Upper lobe of left lung (tissue), 6 donors: ENCODE data around the gene GINS2. TPM values are rescaled to one million over a fixed set of nuclear protein-coding genes. Genes with fewer than 3 reads are reported as not detected.

Experiments
- ATAC-seq, 2 donors: fragments of 200-7000 bp; cut with Tn5 transposase; one replicate each; pipeline ENCODE4 v1.9.1; 2022; ENCODE audit warnings: mild to moderate bottlenecking in 2 of 2, moderate library complexity in 2 of 2; ENCODE audit not compliant: low FRiP score in 2 of 2
- DNase-seq, 2 donors: peaks; one replicate each; pipeline ENCODE4 v3.0.0-alpha.2; 2019 to 2020
- H3K27ac ChIP-seq, 4 donors: fragments of 200-600 bp; sonication (generic); one replicate each; pipeline ENCODE4 v1.5.1; 2016 to 2019
- H3K27me3 ChIP-seq, 4 donors: fragments of 200-600 bp; sonication (generic); one replicate each; pipeline ENCODE4 v1.5.1; 2017 to 2019
- H3K36me3 ChIP-seq, 4 donors: fragments of 200-600 bp; sonication (generic); one replicate each; pipeline ENCODE4 v1.5.1; 2016 to 2019
- H3K4me1 ChIP-seq, 4 donors: fragments of 200-600 bp; sonication (generic); one replicate each; pipeline ENCODE4 v1.5.1; 2018 to 2019
- H3K4me3 ChIP-seq, 4 donors: fragments of 200-600 bp; sonication (generic); one replicate each; pipeline ENCODE4 v1.5.1; 2017 to 2019; ENCODE audit warnings: mild to moderate bottlenecking in 2 of 4, moderate library complexity in 1 of 4
- H3K9me3 ChIP-seq, 4 donors: fragments of 200-600 bp; sonication (generic); one replicate each; pipeline ENCODE4 v1.5.1; 2018 to 2019
- EP300 ChIP-seq, 4 donors: sonication (generic); formaldehyde crosslinking; IDR thresholded peaks; one replicate each; pipeline ENCODE4 v1.5.1; 2017; ENCODE audit warnings: antibody characterized with exemption in 4 of 4, control low read depth in 2 of 4
- POLR2A ChIP-seq, 4 donors: fragments of 450-650 bp; IDR thresholded peaks; one replicate each; pipeline ENCODE4 v1.5.1; 2016 to 2017; ENCODE audit warnings: antibody characterized with exemption in 4 of 4, mild to moderate bottlenecking in 2 of 4
- POLR2AphosphoS5 ChIP-seq, 2 donors: sonication (generic); formaldehyde crosslinking; IDR thresholded peaks; one replicate each; pipeline ENCODE4 v1.5.1; 2017; ENCODE audit warnings: antibody characterized with exemption in 2 of 2
- WGBS, 2 donors: methylation state at CpG; one replicate each; pipeline ENCODE4 v1.1.5; 2017 to 2018; 5-methylcytosine and 5-hydroxymethylcytosine counted together
- total RNA-seq, 6 donors: library from RNA; depleted of rRNA in 4 of 6; stranded (reverse); fragments of >200 nt in 4 of 6; gene quantifications; one replicate each; pipeline versions ENCODE4 v1.1.0 to v1.2.1, GENCODE V29; 2016 to 2021
- TF ChIP-seq, protein P1 (sequence below), 6 experiments: fragments of 450-650 bp in 4 of 6; fragments of 200-600 bp in 2 of 6; sonication (generic) in 2 of 6; IDR thresholded peaks; one replicate each; pipeline ENCODE4 v1.5.1; 2016 to 2019; ENCODE audit warnings: antibody characterized with exemption in 6 of 6
- donor health status: DM: no; HTN: no; CAD: no; lungs with moderate emphysema.
- donor health status: DM: no; HTN: yes; CAD: no; lungs with severe emphysema.

GINS2 gene
- total RNA-seq, 6 donors from 2014 or later, result 0.39 to 0.91 (median 0.75) TPM; not detected in 2

DNA sequence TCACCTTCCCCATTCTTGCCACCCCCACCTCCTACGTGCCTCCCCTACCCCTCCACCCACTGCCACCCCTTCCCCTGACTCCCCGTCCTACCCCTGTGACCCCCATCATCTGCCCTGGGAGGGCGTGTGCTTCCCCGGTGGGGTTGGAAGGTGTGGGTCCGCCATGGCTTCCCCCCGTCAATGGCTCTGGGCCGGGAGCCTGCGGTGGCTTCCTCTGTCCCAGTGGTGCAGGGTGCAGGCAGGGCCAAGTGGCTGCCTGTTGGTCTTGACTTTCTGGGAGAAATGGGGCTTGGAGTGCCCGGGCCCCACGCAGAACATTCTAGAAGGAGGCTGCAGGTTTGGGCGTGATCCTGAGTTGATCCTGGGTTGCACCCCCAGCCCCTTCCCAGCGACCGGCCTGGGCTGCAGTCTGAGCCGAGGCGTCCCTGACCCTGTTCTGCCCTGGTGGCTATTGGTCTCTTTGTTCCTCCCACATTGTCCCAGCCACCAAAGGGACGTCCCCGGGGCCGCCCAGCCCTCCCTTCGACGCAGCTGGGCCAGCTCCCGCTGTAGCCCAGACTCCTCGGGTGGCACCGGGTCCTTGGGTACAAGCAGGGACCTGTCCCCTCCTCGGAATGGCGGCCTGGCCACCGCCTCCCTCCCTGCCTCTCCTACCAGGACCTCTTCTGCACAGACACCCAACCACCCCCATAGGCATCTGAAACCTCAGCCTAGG lies 49.9 kb downstream of the GINS2 start:
- 81 to 93% methylated on average over 11 to 22 of the region's 26 CpGs for whole genome bisulfite sequencing, 2 donors
- TF ChIP-seq, protein P1, sequence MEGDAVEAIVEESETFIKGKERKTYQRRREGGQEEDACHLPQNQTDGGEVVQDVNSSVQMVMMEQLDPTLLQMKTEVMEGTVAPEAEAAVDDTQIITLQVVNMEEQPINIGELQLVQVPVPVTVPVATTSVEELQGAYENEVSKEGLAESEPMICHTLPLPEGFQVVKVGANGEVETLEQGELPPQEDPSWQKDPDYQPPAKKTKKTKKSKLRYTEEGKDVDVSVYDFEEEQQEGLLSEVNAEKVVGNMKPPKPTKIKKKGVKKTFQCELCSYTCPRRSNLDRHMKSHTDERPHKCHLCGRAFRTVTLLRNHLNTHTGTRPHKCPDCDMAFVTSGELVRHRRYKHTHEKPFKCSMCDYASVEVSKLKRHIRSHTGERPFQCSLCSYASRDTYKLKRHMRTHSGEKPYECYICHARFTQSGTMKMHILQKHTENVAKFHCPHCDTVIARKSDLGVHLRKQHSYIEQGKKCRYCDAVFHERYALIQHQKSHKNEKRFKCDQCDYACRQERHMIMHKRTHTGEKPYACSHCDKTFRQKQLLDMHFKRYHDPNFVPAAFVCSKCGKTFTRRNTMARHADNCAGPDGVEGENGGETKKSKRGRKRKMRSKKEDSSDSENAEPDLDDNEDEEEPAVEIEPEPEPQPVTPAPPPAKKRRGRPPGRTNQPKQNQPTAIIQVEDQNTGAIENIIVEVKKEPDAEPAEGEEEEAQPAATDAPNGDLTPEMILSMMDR (IDR thresholded peaks at IDR 0.05), result no peak
- TF ChIP-seq POLR2A (IDR thresholded peaks at IDR 0.05), result no peak
- no peak for TF ChIP-seq POLR2AphosphoS5 (IDR thresholded peaks at IDR 0.05)
- H3K9me3 ChIP-seq, result no peaks in the 10 kb centered on the region
- no peaks in the 10 kb centered on the region for H3K27me3 ChIP-seq
- no peak for ATAC-seq
- H3K4me3 ChIP-seq, result no peak overlapping the region
- DNase-seq, result peak in 1 of 2 donors; percentile 78
- no peak overlapping the region for H3K27ac ChIP-seq
- peaks cover 20 to 90% (median 44%) of the 10 kb centered on the region in 4 donors for H3K4me1 ChIP-seq
- peaks cover 2 to 42% (median 24%) of the 10 kb centered on the region in 4 donors for H3K36me3 ChIP-seq

DNA sequence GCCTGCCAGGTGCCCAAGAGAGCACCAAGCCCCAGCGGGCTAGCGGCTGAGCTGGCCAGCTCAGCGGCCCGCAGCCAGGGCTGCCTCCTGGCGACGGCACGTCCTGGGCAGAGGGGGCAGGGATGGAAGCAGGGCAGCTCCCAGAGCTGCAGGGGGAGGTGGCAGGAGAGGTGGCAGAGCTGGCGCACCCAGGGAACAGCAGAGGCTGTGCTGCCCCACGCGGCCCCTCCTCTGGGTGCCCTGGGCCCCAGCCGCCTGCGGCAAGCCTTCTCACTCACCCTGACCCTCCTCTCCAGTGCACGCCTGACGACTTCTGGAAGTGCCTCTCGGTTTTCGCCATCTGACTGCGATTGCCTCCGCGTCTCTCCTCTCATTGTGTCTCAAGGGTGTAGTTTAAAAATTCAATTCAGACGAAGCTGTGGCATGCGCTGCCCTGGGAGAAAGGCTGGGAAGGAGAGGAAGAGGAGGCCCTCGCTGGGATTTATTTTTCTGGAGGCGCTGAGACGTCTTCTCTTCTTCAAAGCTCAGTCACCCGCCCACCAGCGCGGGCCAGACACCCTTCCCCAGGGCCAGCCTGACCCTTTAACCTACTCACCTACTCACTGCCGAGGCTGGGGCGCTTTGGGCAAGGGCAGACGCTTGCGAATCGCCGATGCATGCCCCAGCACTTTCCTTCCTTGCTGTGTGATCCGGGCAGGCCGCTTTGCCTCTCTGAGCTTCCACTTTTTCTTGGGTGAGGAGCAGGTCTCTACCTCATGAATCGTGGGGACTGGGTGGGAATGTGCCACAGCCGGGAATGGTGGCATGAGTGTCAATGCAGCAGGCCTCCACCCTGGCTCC lies 50.7 kb downstream of the GINS2 start:
- ATAC-seq (peak in 1 of 2 donors; percentile 83), DNase-seq (peak; percentile 85 to 87)
- Histone ChIP-seq H3K27ac (peak overlapping the region in 2 of 4 donors; percentile 12 to 50), H3K4me3 (no peak overlapping the region), H3K9me3 (no peaks in the 10 kb centered on the region), H3K27me3 (no peaks in the 10 kb centered on the region), H3K4me1 (peaks cover 14 to 87% (median 35%) of the 10 kb centered on the region in 4 donors), H3K36me3 (peaks cover 3 to 45% (median 24%) of the 10 kb centered on the region in 4 donors)
- no peak for TF ChIP-seq POLR2A (IDR thresholded peaks at IDR 0.05)
- TF ChIP-seq, protein P1 (IDR thresholded peaks at IDR 0.05), result peak in 2 of 6 experiments; percentile 18 to 35
- 77% methylated on average over 29 to 33 of the region's 37 CpGs for WGBS, 2 donors

DNA sequence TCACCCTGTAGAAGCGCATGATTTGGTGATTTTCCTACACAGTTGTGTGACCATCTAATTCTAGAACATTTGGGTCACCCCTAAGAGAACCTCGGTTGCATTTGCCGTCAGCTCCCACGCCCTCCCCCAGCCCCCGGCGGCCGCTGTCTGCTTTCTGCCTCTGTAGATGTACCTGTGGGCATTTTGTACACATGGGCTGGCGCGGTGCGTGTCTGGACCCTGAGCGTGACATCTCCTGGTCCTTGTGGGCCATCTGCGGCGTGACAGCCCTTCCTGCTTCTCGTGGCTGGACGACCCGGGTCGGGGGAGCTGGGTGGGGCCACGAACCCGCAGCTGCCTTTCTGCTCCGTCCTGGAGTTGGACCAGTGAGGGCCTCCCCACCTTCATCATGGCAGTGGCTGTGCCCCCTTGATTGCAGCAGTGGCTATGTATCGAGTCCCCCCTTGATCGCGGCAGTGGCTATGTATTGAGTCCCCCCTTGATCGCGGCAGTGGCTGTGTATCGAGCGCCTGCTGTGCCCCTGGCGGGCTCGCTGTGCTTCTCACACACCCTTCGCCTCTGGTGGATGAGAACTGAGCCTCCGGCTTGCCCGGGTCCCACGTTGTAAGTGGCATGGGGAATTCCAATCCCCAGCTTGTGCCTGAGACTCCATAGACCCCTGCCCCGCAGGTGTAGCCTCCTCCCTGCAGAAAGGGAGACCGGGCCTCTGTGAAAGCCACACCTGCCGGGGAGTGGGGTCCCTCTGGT lies 51.5 kb downstream of the GINS2 start:
- peaks cover 14 to 80% (median 28%) of the 10 kb centered on the region in 4 donors for H3K4me1 ChIP-seq
- WGBS, 2 donors, result 87 to 90% methylated on average over 18 to 33 of the region's 36 CpGs
- H3K27ac ChIP-seq, result peak overlapping the region in 1 of 4 donors; percentile 50

DNA sequence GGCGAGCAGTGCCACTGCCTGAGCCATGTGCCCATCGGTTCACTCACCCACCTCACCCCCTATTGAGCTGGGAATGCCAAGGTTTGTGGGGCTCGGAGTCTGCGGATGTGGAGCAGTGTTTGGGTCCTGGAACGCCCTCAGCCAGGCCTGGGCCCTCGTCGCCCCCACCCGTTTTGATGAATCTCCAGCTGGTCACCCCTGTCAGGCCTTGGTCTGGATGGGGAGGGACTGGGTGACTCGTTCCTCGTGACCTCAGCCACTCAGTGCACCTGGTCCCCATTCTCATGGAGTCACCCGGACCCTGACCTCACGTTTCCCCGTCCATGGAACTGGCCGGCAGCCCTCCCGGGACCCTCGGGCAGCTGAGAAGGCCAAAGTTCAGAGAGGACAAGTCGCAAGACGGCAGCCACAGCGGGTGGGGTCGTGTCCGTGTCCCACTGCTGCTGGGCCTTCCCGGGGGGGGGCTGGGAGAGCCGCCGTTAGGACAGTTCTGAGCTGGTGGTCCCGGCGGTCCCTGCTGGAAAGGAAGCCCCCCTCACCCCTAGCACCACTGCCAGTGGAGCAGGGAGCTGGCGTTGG lies 52.4 kb downstream of the GINS2 start:
- 91 to 94% methylated on average over 9 to 23 of the region's 27 CpGs for WGBS, 2 donors
- ATAC-seq, result no peak

More for the DNA sequence above, 51.5 kb downstream of the GINS2 start:
- Histone ChIP-seq H3K4me3 (no peak overlapping the region), H3K27me3 (no peaks in the 10 kb centered on the region), H3K36me3 (peaks cover 3 to 45% (median 24%) of the 10 kb centered on the region in 4 donors), H3K9me3 (no peaks in the 10 kb centered on the region)
- TF ChIP-seq, protein P1 (IDR thresholded peaks at IDR 0.05), result no peak
- TF ChIP-seq POLR2AphosphoS5 (IDR thresholded peaks at IDR 0.05) (no peak), EP300 (IDR thresholded peaks at IDR 0.05) (no peak), POLR2A (IDR thresholded peaks at IDR 0.05) (no peak)
- peak in 1 of 2 donors; percentile 79 for DNase-seq
- ATAC-seq, result no peak

More for the DNA sequence above, 52.4 kb downstream of the GINS2 start:
- peak in 1 of 2 donors; percentile 79 for DNase-seq
- Histone ChIP-seq H3K9me3 (no peaks in the 10 kb centered on the region), H3K4me3 (no peak overlapping the region), H3K4me1 (peaks cover 12 to 77% (median 21%) of the 10 kb centered on the region in 4 donors), H3K27me3 (no peaks in the 10 kb centered on the region), H3K27ac (no peak overlapping the region), H3K36me3 (peaks cover 3 to 45% (median 24%) of the 10 kb centered on the region in 4 donors)
- TF ChIP-seq POLR2A (IDR thresholded peaks at IDR 0.05) (no peak), POLR2AphosphoS5 (IDR thresholded peaks at IDR 0.05) (no peak), EP300 (IDR thresholded peaks at IDR 0.05) (no peak)
- TF ChIP-seq, protein P1 (IDR thresholded peaks at IDR 0.05), result no peak
